HG02763 (cell line): ENCODE measurements around the gene ARL14.

ENCODE experiments used
- ATAC-seq: cut with Tn5 transposase; IDR thresholded peaks from one replicate; pipeline ENCODE4 v1.9.1; 2021; ENCODE audit warnings: mild to moderate bottlenecking, moderate library complexity; ENCODE audit not compliant: unreplicated experiment

ARL14 gene

GRCh38 chr3:160719710-160720109, 42.8 kb downstream of the ARL14 start:
- ATAC-seq, result no peak

DNA sequence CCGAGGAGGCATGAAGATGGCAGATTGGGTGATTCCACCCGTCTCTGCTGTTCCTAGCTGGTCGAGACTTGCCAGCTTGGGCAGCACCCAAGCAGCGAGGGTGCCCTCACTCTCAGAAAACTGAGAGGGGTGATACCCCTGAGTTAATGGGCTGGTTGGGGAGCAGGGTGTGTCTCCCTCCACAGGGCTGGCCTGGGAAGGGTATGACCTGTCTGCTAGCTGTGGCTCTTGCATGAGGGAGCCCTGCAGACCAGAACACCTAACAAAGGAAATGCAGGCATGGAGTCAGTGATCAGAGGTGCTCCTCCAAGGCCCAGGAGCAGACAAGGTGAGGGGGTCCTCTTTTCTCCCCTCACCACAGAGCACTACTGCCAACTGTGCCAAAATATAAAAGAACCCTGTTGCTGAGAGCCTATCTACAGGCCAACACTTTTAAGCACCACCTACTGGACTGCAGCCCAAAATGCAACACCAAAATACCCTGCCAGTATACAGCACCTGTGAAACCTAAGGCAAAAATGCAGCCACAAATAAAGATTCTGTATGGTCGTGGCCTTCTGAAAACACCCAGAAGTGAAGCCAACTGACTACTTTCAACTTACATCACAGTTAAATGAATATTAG, 43.3 kb downstream of the ARL14 start:
- no peak for ATAC-seq

DNA sequence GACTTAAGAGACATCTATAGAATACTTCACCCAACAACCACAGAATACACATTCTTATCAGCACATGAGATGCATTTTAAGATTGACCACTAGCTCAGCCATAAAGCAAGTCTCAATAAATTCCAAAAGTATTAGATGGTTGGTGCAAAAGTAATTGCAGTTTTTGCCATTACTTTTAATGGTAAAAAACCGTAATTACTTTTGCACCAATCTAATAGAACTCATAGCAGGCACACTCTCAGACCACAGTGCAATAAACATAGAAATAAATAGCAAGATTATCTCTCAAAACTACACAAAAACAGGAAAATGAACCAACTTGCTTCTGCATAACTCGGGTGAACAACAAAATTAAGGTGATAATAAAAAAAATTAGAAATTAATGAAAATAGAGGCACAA, 45.4 kb downstream of the ARL14 start:
- no peak for ATAC-seq

GRCh38 chr3:160725338-160725737, 48.4 kb downstream of the ARL14 start:
- no peak for ATAC-seq
